GM19043 (cell line): ENCODE measurements around the gene GNAZ.
A peak's percentile ranks its signal among the peaks of the same experiment; 100 is the strongest.

Experiments
- ATAC-seq: cut with Tn5 transposase; IDR thresholded peaks from one replicate; pipeline ENCODE4 v1.9.1; 2021; ENCODE audit warnings: low read depth; ENCODE audit not compliant: unreplicated experiment

The GNAZ gene

DNA sequence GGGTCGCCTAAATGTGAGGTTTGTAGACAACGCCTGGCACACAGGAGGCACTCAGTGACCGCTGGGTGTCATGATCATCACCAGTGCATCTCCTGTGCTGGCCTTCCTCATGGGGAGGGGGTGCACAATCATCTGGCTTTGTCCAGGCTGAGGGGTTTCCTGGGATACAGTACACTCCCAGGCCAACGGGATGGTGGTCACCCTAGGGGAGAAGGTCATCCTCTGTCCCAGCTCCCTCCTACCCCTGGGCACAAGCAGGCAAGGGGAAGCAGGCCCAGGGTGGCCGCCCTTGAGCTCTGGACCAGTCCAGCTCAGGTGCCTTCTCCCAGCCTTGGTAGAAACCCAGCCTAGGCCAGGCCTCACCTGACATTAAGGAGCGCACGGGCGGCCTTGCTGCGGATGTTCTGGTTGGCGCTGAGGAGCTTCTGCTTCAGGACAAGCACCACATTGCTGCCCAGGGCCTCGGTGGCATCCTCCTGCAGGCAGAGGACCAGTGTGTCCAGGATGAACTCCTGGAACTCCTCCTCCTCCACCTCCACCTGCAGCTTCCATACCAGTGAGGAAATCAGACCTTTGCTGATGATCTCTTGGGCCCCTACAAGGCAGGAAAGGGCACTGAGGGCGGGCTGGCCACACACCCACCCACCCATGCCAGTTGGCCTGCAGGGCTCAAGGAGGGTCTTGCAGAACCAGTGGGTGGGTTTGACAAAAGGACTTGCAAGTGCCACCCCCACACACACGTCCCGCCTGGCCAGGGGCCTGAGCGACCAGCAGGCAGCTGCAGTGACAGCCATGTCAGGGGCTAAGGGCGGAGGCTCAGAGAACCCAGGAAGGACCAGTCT is 6.6 kb upstream of the GNAZ start:
- ATAC-seq = no peak

DNA sequence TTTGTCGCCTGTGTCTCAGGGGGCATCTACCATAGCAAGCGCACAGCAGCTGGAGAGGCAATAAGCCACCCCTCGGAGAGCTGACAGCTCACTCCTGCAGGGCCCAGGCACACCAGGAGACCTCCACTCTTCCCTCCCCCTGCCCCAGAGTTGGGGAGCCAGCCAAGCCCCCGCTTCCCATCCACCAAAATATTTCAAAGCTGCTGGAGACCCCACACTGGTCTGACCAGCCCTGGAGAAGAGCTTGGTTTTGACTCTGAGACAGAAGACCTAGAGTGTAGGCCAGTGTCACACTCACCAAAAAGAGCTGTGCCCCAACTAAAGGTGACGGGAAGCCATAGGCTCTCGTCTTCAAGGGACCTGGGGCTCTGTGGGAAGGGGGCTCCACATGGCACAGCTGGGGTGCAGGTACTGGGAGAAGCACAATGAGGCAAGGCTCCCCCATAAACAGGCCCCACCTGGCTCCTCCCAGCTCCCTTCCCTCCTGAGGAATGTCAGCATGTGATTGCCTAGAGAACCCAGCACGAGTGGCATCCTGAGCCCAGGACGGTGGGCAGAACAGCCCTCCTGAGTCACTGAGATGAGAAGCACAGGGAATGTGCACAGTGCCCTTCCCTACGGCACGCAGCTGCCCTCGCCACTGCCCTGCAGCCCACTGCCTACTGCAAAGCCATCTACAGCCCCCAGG is 5.8 kb upstream of the GNAZ start:
- ATAC-seq = no peak

DNA sequence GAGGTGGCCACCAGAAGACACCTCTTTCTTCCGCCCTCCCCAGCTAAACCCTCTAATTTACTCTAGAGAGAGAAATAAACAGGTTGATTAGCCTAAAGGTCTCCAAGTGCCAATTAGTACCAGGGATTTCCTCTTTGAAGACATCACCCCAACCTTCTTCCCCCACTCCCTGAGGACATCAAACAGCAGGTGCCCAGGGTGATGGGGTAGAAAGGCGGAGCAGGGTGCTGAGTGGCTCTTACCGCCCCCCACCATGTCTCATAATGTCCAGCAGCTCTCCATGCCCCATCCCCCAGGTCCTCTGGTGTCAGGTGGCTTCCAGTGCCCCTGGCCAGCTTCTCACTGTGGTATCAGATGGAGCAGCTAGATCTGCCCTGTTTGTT is 5.3 kb upstream of the GNAZ start:
- ATAC-seq = no peak

DNA sequence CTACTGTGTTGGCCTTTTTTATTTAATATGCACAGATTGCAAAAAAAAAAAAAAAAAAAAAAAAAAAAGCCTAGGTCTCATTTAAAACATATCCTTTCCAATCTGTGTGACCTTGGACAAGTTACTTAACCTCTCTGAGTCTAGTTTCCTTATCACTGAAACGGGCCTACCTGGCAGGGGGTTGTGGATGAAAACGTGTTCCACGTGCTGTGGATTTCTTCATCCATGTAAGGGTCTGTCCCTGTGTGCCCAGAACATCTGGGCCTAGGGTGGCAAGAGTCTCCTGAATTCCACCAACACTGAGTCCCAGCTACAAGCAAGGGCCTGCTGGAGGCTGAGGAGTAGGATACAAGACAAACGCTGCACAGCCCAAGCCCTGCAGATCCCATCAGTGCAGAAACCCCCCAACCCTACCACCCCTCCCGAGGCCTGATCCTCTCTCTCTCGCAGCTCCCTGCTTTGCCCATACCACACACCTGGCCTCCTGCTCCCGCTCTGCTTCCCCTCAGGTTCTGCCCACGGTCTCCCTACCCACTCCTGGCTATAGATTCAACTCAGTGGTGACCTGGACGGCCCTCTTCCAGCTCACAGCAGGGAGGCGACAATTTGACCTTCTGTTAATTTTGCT is 4.7 kb upstream of the GNAZ start:
- ATAC-seq = no peak

DNA sequence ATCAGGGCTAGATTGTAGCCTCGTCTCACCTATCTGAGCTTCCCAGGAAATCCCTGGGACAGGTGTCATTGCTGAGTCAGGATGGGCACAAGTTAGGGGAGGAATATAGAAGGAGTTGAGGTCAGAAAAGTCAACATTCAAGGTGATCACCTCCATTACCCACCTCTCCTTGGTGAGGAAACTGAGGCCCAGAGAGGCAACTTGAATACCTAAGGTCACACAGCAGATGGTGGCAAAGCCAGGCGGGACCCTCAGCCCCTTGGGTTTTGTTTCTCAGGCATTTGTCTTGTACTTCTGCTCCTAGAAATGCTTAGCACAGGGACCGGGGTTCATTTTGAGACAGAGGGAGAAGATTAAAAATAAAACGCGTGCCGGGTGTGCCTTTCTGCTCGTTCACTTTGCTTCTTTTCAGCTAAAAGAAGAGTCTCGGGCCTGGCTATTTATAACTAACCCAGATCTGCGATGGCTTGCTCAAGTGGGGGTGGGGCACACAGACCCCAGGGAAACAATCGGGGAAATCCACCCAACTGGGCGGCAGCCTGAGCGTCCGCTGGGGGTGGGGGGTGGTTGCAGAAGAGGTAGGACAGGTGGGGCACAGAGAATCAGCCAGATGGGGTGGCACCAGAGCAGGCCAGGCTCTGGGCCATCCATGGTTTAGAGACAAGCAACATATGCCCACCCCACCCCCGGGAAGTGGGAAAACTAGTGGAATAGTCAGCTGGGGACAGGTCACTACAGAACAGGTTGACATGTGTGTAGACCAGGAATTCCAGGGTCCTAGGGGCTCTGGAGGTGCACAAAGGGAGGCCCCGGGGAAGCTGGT is 3.9 kb upstream of the GNAZ start:
- ATAC-seq = no peak

DNA sequence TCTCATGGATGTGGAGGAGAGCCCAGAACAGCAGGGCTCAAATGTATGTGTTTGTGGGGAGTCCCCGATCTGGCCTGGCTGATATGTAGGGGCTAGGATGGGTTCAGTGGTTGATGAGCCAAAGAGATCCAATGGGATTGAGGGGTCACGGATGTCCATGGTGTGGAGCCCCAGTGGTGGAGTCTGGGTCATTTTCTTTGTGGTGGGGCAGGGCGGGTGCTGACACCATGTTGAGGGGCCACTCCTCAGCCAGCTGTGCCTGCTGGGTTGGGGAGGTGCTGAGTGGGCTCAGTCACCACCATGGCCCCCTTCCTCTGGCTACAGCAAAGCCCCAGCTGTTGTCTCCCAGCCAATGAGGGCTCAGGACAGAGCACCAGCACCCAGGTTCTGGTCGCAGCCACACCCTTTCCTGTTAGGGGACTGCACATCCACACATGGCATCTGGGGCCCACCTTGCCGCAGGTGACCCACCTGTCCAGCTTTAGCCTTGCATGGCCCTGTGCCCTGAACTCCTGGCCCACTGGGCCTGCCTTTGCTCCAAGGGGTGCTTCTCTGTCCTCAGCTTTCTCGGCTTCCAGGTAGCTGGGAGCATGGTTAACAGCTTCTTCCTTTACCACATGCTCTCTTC is 3.2 kb upstream of the GNAZ start:
- ATAC-seq = no peak

DNA sequence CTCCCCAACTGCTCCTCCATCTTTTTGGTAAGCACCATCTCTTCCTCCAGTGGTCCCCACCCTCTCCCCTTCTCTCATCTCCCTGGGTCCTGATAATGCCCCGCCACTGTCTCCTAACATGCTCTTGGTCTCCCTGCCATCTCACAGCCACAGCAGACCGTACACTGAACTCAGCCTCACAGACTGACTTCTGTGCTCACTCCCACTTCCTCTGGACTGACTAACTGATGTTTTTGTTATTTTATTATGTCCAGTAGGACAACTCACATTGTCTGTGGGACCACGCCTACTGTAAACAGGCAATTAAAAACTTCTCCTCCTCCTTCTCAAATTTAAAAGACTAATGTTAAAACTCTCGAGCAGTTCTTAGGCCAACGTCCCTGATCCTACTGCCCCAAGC is 2.6 kb upstream of the GNAZ start:
- no peak for ATAC-seq

DNA sequence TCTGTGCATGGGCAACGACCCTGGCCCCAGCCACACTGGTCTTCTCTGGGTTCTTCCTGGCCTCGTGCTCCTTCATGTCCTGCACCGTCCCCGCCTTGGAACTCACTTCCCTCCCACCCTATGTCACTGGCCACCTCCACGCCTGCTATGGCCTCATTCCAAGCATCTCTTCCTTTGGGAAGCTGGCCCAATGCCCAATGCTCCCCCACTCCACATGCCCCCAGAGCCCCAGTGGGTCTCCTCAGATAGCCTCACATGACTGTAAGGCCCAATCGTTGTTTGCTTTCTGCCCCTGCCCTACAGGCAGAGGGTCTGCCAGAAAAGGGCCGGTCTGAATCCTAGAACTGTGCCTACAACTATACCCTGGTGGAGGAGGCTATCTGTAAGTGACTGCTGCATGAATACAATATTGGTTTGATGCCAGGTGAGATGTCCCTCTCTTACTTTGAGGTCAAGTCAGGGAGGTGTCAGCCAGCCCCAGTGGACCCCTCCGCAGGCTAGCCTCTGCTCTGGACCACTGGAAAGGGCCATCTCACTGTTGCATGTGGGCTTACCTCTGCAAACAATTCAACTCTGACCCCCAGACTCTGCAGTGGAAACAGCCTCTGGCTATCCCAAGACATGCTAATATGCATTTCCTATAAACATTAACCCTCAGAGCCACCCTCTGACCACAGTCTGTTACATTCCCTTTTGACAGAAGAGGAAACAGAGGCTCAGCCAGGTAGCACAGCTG is 2.1 kb upstream of the GNAZ start:
- ATAC-seq = no peak

DNA sequence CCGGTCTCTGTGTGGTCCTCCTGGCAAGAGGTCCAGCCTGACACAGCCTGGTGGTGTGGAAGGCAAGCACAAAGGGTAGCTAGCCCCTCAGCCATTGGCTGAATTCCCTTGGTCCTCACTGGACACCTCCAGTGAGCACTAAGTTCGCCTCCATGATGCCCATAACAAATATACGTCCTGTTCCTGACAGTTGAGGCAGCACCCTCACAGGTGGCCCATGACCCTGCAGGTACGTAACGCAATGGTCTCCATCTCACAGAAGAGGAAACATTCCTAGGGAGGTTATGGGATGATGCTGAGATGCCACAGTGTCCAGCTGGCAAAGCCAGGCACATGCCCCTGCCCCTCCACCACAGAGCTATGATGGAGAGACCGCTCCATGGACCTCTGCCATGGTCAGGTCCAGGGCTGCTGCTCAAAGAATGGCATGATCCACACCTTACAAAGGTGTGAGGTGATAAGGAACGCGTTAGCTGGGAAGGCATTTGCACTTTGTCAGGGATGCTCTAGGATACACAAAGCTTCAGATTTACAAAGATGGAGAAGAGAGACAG is 1.4 kb upstream of the GNAZ start:
- ATAC-seq = no peak

DNA sequence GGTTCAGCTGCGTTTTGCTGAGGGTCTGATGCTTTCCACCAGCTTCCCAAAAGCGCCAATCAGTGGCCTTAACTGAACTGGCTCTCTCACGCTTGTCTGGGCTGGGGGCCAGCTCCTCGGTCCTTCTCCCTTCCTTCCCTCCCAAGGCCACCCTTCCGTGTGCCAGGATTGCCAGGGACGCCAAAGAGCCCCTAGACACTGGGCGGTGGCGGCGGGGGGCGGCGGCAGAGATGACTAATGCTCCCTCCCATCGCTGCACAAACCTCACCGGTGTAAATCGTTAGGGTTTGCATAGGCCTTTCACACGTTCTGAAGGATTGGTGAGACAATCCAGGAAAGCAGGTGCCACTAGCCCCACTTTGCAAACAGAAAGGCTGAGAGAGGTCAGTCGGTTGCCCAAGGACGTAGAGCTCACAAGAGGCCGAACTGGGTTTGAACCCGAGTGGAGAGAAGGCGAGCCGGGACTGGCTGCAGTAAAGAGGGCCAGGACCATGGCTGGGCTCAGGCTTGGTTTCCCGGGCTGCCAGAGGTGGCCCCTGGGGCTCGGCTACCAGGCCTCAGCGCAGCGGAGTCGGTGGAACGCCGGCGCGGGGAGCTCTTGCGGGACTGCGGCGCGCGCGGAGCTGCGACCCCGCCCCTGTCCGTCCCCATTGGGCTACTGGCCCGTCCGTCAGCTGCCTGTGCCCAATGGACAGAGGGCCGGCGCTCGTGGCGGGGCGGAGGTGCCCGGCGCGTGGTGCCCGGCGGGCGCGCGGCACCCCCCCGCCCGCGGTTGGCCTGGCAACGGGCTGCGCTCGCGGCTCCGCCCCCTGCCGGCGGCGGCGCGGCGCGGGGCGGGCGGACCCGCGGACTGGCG is 589 bp upstream of the GNAZ start:
- peak; percentile 63 for ATAC-seq

DNA sequence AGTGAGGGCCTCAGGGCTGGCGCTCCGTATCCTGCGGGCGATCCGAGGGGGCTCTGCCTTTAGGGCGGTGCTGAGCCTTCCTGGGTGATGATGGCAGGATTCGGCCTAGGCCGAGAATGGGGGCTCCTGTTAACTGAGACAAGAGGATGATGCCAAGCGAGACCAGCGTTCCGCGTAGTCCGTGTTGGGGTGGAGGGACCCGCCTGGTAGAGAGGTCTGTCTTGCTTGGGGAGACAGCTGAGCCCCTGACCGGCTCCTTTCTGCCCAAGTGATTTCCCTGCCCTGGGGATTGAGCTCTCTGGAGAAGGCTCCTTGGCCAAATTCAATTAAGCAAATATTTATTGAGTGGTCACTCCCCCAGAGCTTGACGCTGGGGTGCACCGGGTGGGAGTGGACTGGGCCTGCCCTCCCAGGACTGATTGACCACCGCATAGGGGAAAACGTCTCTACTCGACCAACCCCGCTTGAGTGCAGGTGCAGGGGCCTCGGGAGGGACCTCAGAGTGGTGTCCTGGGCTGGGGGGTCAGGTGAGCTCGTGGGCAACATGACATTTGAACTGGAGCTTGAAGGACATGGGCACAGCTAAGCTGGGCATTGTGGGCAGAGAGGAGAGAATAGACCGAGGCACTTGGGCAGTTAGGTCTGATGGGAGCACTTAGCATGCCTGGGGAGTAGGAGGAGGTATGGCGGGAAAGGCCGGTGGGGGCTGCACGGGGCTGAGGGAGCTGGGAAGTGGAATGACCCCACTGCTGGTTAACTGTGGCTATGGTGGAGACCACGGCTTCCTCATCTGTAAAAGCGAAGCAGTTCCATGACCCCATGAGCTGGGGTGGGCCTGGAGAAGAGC is 1.1 kb downstream of the GNAZ start:
- no peak for ATAC-seq

DNA sequence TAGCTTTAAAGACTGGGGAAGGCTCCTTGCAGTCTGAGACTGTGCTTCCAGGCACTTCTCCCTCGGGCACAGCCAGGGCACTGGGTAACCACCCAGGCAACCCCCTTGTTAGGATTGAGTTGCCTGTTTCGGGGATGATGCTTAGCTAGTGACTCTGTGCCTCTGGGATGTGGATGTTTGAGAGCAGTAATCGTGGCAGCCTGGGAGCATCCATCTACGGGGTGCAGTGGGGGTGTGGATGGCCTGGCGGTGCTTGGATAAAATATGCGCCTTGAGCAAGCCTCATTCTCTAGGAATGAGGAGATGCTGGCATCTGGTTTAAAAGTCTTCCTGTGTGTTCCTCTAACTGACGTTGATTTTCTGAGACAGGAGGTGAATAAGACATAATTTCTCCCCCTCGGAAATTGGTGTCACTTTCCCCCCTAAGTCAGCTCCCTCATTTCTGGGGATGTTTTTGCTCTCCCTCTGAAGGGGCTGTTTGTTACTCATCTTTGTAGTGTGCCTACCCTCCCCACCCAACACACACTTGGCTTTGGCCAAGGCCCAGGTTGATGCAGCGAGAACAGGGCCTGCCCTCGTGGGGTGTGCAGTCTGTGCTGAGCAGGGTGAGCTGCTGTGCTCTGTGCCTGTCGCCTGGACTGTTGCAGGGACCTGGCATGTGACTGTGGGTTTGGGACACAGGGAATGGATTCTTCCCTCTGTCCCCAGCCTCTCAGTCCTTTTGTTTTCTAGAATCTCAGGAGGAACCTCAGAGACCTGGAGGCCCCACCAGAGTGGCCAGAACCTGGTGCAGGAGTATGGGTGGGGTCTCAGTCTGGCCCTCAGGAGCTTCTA is 2.0 kb downstream of the GNAZ start:
- ATAC-seq = no peak

DNA sequence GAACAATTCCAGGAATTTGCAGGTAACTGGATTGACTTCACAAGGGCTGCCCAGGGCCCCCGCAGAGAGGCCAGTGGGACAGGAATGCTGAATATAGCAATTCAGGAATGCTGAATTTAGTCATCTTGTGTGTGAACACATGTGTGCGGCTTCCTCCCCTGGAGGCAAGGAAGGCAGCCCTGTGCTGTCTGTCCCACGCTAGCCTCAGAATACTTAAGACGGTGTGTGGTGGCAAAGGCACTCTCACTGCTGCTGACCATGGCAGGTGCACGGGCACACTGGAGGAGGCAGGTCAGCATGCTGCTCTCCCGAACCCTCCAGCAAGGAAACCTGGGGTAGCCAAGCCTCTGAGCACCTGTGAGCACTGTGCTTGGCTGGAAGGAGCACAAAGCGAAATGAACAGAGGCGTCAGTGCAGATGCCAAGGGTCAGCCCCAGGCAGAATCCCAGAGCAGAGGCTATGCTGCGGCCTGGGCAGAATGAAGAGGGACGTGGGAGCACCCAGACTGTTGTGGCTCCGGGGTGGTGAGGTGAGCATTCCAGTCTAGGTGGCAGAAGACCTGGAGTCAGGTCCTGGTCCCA is 2.7 kb downstream of the GNAZ start:
- no peak for ATAC-seq

DNA sequence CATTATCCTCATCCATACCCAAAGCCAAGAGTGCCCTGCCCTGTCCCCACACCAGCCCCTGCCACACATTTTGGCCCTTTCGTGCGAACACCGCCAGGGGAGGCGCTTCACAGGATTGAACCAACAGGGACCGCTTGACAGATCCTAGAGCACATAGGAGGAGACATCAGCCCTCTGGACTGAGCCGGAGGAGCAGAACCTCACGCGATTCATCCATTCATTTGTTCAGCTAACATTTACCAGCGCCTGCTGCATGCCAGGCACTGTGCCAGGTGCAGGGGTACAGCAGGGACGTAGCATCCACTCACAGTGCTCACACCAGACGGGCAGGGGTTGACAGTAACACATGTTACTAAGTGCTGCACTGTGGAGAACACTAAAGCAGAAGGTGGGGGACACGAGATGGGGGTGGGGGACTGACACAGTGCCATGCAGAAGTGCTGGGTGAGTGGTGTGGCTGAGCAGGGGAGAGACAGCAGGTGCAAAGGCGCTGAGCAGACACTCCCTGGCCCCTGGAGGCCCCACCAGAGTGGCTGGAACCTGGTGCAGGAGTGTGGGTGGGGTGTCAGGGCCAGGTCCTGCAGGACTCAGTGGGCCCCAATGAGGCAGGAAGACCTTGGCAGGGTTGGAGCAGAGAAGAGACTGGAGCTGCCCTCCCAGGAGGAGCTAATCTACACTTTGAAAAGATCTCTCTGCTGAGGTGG is 3.4 kb downstream of the GNAZ start:
- ATAC-seq = no peak

DNA sequence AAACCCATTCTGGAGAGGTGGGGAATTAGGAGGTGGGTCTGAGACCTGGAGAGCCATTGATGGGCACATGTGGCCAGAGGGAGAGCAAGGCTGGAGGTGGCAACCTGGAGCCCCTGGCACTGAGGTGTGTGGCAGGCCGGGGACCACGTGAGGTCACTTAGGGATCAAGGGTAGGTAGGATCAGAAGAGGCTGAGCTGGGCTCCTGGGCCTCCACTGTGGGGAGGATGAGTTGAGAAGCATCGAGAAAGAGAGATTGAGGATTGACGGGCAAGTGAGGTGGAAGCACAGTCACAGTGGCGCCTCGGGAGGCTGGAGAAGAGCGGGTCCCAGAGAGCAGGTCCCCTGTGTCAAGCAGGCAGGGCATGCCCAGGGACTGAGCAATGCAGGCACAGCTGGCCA is 4.1 kb downstream of the GNAZ start:
- no peak for ATAC-seq

DNA sequence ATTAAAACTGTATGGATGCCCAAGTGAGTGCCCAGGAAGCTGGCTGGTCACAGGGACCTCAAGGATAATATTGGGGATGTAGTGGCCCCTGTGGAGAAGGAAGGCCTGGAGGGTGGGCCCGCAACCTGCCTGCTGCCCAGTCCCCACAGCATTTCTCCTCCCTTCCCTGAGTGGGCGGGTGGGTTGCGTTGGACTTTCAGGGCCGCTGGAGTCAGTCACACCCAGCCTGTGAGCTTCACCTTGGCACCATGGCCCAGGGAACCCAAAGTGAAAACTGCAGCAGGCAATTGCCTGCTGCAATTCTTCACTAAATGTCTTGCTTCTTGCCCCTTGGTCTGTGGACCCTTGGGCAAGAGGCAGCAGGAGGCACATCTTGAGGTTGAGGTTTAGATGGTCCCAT is 4.7 kb downstream of the GNAZ start:
- ATAC-seq = no peak
